HepG2 (cell line): Measurements from ENCODE around the gene ERMARD. TPM values are rescaled to one million over a fixed set of nuclear protein-coding genes. Genes with fewer than 3 reads are reported as not detected.

Experiments used
- BCL6 ChIP-seq: IDR thresholded peaks from 2 replicates; pipeline ENCODE4 v1.6.1; 2016; ENCODE audit warnings: missing genetic modification reagents, missing compliant biosample characterization
- BRCA1 ChIP-seq: sonication (generic); formaldehyde crosslinking; IDR thresholded peaks from 2 replicates; pipeline ENCODE4 v1.4.0; 2020; ENCODE audit warnings: missing genetic modification reagents
- ELF4 ChIP-seq: sonication (generic); formaldehyde crosslinking; IDR thresholded peaks from 2 replicates; pipeline ENCODE4 v1.5.0; 2020; ENCODE audit warnings: missing genetic modification reagents, mild to moderate bottlenecking, moderate library complexity, borderline replicate concordance
- ESRRA ChIP-seq: sonication (generic); formaldehyde crosslinking; IDR thresholded peaks from 2 replicates; pipeline ENCODE4 v1.5.1; 2020; ENCODE audit warnings: mild to moderate bottlenecking, low read depth, missing genetic modification reagents
- MZF1 ChIP-seq: sonication (generic); formaldehyde crosslinking; IDR thresholded peaks from 2 replicates; pipeline ENCODE4 v1.8.1; 2023; ENCODE audit warnings: mild to moderate bottlenecking, missing genetic modification reagents, borderline replicate concordance
- PRDM10 ChIP-seq: sonication (generic); formaldehyde crosslinking; IDR thresholded peaks from 2 replicates; pipeline ENCODE4 v1.4.0; 2020; ENCODE audit warnings: low read depth, missing genetic modification reagents
- SMAD1 ChIP-seq: sonication (generic); formaldehyde crosslinking; IDR thresholded peaks from 2 replicates; pipeline ENCODE4 v1.4.0; 2020; ENCODE audit warnings: missing genetic modification reagents, low read depth, mild to moderate bottlenecking, borderline replicate concordance
- SOX13 ChIP-seq, 3 experiments: fragments of 450-650 bp in 1 of 3; sonication (generic) in 1 of 3; formaldehyde crosslinking in 1 of 3; IDR thresholded peaks in 2 of 3; conservative IDR thresholded peaks in 1 of 3; 2 replicates each; pipeline versions ENCODE4 v1.5.0 to v1.6.1; 2016 to 2020; ENCODE audit warnings: antibody characterized with exemption in 1 of 3, mild to moderate bottlenecking in 1 of 3, missing compliant biosample characterization in 1 of 3, missing genetic modification reagents in 1 of 3, moderate library complexity in 1 of 3
- STAT5B ChIP-seq: sonication (generic); formaldehyde crosslinking; IDR thresholded peaks from 2 replicates; pipeline ENCODE4 v1.4.0; 2020; ENCODE audit warnings: missing genetic modification reagents
- ZNF232 ChIP-seq: sonication (generic); formaldehyde crosslinking; IDR thresholded peaks from 2 replicates; pipeline ENCODE4 v1.4.0; 2020; ENCODE audit warnings: missing genetic modification reagents, borderline replicate concordance
- ZNF30 ChIP-seq: sonication (generic); formaldehyde crosslinking; IDR thresholded peaks from 2 replicates; pipeline ENCODE4 v1.5.0; 2020; ENCODE audit warnings: mild to moderate bottlenecking, missing genetic modification reagents
- ZNF382 ChIP-seq: sonication (generic); formaldehyde crosslinking; IDR thresholded peaks from 2 replicates; pipeline ENCODE4 v1.5.0; 2020; ENCODE audit warnings: missing genetic modification reagents, mild to moderate bottlenecking, borderline replicate concordance
- ZNF512 ChIP-seq: sonication (generic); formaldehyde crosslinking; IDR thresholded peaks from 2 replicates; pipeline ENCODE4 v1.4.0; 2020; ENCODE audit warnings: mild to moderate bottlenecking, missing genetic modification reagents
- ZNF574 ChIP-seq: sonication (generic); formaldehyde crosslinking; IDR thresholded peaks from 2 replicates; pipeline ENCODE4 v1.4.0; 2020; ENCODE audit warnings: missing genetic modification reagents
- ZNF713 ChIP-seq: sonication (generic); formaldehyde crosslinking; IDR thresholded peaks from 2 replicates; pipeline ENCODE4 v1.4.0; 2020; ENCODE audit warnings: mild to moderate bottlenecking, missing genetic modification reagents
- ZNF777 ChIP-seq: sonication (generic); formaldehyde crosslinking; IDR thresholded peaks from 2 replicates; pipeline ENCODE4 v1.4.0; 2020; ENCODE audit warnings: missing genetic modification reagents
- polyA plus RNA-seq, 8 experiments: library from polyadenylated mRNA; depleted of rRNA in 3 of 8; stranded (reverse) in 7 of 8; unstranded in 1 of 8; fragments of >200 nt; fragmentation: Illumina TruSeq in 4 of 8; extraction: Trizol in 4 of 8; gene quantifications; 2 replicates each; pipeline versions ENCODE4 v1.2.1 to v1.2.3, GENCODE V29; 2011 to 2016; ENCODE audit warnings: low read depth in 4 of 8, missing spikeins in 1 of 8, mixed read lengths in 1 of 8; ENCODE audit not compliant: insufficient read depth in 1 of 8
- total RNA-seq, 5 experiments: library from RNA; depleted of rRNA; stranded (reverse); fragments of >200 nt; fragmentation: Illumina TruSeq; extraction: Trizol; gene quantifications; 2 replicates each; pipeline ENCODE4 v1.2.3, GENCODE V29; 2016; ENCODE audit warnings: low read depth in 1 of 5
- TF ChIP-seq, protein P1 (sequence below): sonication (generic); formaldehyde crosslinking; IDR thresholded peaks from 2 replicates; pipeline ENCODE4 v1.4.0; 2020; ENCODE audit warnings: missing genetic modification reagents, mild to moderate bottlenecking, borderline replicate concordance

ERMARD gene
- total and polyA plus RNA-seq, 2 of the 13 experiments (the other 11 are each of a cell fraction or from before 2014, with no cell fraction given) = 8.8 to 10.7 TPM

DNA sequence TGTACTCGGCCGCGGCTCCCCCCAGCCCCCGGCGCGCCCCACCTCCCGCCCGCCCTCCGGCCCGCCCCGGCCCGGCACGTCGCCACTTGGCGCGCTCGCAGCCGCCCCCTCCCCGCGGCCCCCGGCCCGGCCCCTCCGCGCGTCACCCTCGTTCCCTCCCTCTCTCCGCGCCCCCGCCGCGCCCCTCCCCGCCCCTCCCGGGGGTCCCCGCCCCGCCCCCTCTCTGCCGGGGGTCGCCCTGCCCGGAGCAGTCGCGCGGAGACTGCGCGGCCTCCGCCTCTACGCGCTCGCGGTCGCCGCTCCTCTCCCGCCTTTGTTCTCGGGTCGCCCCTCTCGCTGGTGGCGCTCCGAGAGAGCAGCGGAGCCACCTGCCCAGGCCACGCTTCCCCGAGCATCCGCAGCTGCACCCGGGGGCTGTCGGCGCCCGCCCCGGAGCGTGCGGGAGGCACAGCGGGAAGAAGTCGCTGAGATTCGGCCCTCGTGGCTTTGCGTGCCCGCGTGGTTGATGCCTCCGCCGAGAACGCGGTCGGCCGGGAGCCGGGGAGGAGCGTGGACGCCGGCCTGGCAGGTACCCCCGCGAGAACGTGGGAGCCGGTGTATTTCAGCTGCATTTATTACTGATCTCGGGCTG, 26.8 kb upstream of the ERMARD start, which contains the start of gene PHF10 (continued):
- TF ChIP-seq ELF4 (CRISPR knock-in tag) (no peak), ZNF713 (CRISPR knock-in tag) (no peak), ZNF232 (peak; percentile 18; the same call in 1 of the 2 replicates), BRCA1 (CRISPR knock-in tag) (no peak; the same call in 1 of the 2 replicates), SMAD1 (CRISPR knock-in tag) (no peak), BCL6 (CRISPR knock-in tag) (peak; percentile 50), ZNF30 (peak; percentile 78; the same call in 1 of the 2 replicates), PRDM10 (CRISPR knock-in tag) (no peak), ZNF777 (CRISPR knock-in tag) (peak; percentile 73), ZNF574 (peak; percentile 31; the same call in 1 of the 2 replicates), MZF1 (CRISPR knock-in tag) (no peak), STAT5B (no peak), ZNF382 (no peak), ZNF512 (CRISPR knock-in tag) (no peak), SOX13 (IDR thresholded peaks at IDR 0.05) (no peak), SOX13 (CRISPR knock-in tag; conservative IDR thresholded peaks at IDR 0.05 in 1 of 2, IDR thresholded peaks at IDR 0.05 in 1 of 2) (no peak; a peak in 1 of 4 replicates), ESRRA (peak; percentile 65; the same call in 1 of the 2 replicates)
- TF ChIP-seq, protein P1, sequence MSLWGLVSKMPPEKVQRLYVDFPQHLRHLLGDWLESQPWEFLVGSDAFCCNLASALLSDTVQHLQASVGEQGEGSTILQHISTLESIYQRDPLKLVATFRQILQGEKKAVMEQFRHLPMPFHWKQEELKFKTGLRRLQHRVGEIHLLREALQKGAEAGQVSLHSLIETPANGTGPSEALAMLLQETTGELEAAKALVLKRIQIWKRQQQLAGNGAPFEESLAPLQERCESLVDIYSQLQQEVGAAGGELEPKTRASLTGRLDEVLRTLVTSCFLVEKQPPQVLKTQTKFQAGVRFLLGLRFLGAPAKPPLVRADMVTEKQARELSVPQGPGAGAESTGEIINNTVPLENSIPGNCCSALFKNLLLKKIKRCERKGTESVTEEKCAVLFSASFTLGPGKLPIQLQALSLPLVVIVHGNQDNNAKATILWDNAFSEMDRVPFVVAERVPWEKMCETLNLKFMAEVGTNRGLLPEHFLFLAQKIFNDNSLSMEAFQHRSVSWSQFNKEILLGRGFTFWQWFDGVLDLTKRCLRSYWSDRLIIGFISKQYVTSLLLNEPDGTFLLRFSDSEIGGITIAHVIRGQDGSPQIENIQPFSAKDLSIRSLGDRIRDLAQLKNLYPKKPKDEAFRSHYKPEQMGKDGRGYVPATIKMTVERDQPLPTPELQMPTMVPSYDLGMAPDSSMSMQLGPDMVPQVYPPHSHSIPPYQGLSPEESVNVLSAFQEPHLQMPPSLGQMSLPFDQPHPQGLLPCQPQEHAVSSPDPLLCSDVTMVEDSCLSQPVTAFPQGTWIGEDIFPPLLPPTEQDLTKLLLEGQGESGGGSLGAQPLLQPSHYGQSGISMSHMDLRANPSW = no peak; the same call in 1 of the 2 replicates
